Loucy (cell line): ENCODE measurements around the gene CBX4.

ENCODE experiments used
- CTCF ChIP-seq: fragments of 200-600 bp; sonication (generic); conservative IDR thresholded peaks from 2 replicates; pipeline ENCODE4 v1.5.1; 2014; ENCODE audit warnings: mild to moderate bottlenecking, antibody characterized with exemption, low read length
- EZH2phosphoT487 ChIP-seq: fragments of 200-600 bp; IDR thresholded peaks from 2 replicates; pipeline ENCODE4 v1.6.1; 2018; ENCODE audit warnings: antibody characterized with exemption, mild to moderate bottlenecking, moderate library complexity, borderline replicate concordance

GRCh38 chr17:79861413-79862216, 22.4 kb upstream of the CBX4 start:
- no peak for TF ChIP-seq CTCF
- TF ChIP-seq EZH2phosphoT487, result no peak
